Neural cell (in vitro differentiated cells): ENCODE results near the gene ZDHHC17. TPM values are rescaled to one million over a fixed set of nuclear protein-coding genes. Genes with fewer than 3 reads are reported as not detected.

Source experiments
- H2AFZ ChIP-seq: fragments of 200-600, 300-800 bp; sonication (generic), shearing (Covaris generic); 2 replicates; pipeline ENCODE4 v1.6.0; 2014; ENCODE audit warnings: low read depth, mild to moderate bottlenecking, antibody characterized with exemption, low read length, moderate library complexity
- H3F3A ChIP-seq: fragments of 200-600 bp; shearing (Covaris generic); 2 replicates; pipeline ENCODE4 v1.6.1; 2016; ENCODE audit warnings: mild to moderate bottlenecking, moderate library complexity, mixed read lengths, antibody characterized with exemption, low read length; ENCODE audit not compliant: insufficient read depth, poor library complexity, severe bottlenecking
- H3K27ac ChIP-seq: fragments of 200-600, 300-800 bp; sonication (generic), shearing (Covaris generic); 2 replicates; pipeline ENCODE4 v1.5.1; 2014; ENCODE audit warnings: mild to moderate bottlenecking, low read length, moderate library complexity
- H3K27me3 ChIP-seq: fragments of 300-800, 200-600 bp; sonication (generic), shearing (Covaris generic); 2 replicates; pipeline ENCODE4 v1.6.0; 2014; ENCODE audit warnings: mild to moderate bottlenecking, low read depth, low read length, moderate library complexity; ENCODE audit not compliant: insufficient read depth
- H3K36me3 ChIP-seq: fragments of 300-800, 200-600 bp; sonication (generic), shearing (Covaris generic); 2 replicates; pipeline ENCODE4 v1.5.1; 2014; ENCODE audit warnings: mild to moderate bottlenecking, antibody characterized with exemption, low read length, moderate library complexity; ENCODE audit not compliant: insufficient read depth
- H3K4me2 ChIP-seq: fragments of 300-800, 200-600 bp; sonication (generic), shearing (Covaris generic); 2 replicates; pipeline ENCODE4 v1.6.0; 2014; ENCODE audit warnings: mild to moderate bottlenecking, low read length
- H3K4me3 ChIP-seq: fragments of 300-800, 200-600 bp; sonication (generic), shearing (Covaris generic); 2 replicates; pipeline ENCODE4 v1.5.1; 2014; ENCODE audit warnings: mild to moderate bottlenecking, low read length, moderate library complexity
- H3K79me2 ChIP-seq: fragments of 200-600 bp; shearing (Covaris generic); replicated peaks from 2 replicates; pipeline ENCODE4 v1.6.0; 2014; ENCODE audit warnings: mild to moderate bottlenecking, low read length, moderate library complexity; ENCODE audit not compliant: insufficient read depth
- H3K9ac ChIP-seq: fragments of 300-800, 200-600 bp; sonication (generic), shearing (Covaris generic); 2 replicates; pipeline ENCODE4 v1.6.1; 2016; ENCODE audit warnings: mild to moderate bottlenecking, low read length, mixed read lengths
- H3K9me2 ChIP-seq: fragments of 200-600 bp; shearing (Covaris generic); 2 replicates; pipeline ENCODE4 v1.6.1; 2016; ENCODE audit warnings: mild to moderate bottlenecking, low read length, mixed read lengths; ENCODE audit not compliant: insufficient read depth
- H3K9me3 ChIP-seq: fragments of 200-600, 300-800 bp; sonication (generic), shearing (Covaris generic); 2 replicates; pipeline ENCODE4 v1.6.1; 2016; ENCODE audit warnings: mild to moderate bottlenecking, mixed run types, low read length, moderate library complexity, mixed read lengths
- H4K20me1 ChIP-seq: fragments of 200-600 bp; shearing (Covaris generic); 2 replicates; pipeline ENCODE4 v1.6.1; 2016; ENCODE audit warnings: mild to moderate bottlenecking, mixed run types; ENCODE audit not compliant: insufficient read depth
- CTCF ChIP-seq: fragments of 450-650 bp; IDR thresholded peaks from 2 replicates; pipeline ENCODE4 v1.5.1; 2014; ENCODE audit warnings: antibody characterized with exemption, mild to moderate bottlenecking, moderate library complexity; ENCODE audit not compliant: poor library complexity, severe bottlenecking
- EP300 ChIP-seq: fragments of 450-650 bp; conservative IDR thresholded peaks from 2 replicates; pipeline ENCODE4 v1.6.1; 2014; ENCODE audit warnings: antibody characterized with exemption, mild to moderate bottlenecking, moderate library complexity; ENCODE audit not compliant: poor library complexity, severe bottlenecking
- EZH2 ChIP-seq: fragments of 200-600, 300-800 bp; shearing (Covaris generic), sonication (generic); IDR thresholded peaks from 2 replicates; pipeline ENCODE4 v1.6.1; 2014; ENCODE audit warnings: antibody characterized with exemption, low read length, borderline replicate concordance, mild to moderate bottlenecking; ENCODE audit not compliant: insufficient read depth, poor library complexity, severe bottlenecking
- MXI1 ChIP-seq: fragments of 450-650 bp; conservative IDR thresholded peaks from 2 replicates; pipeline ENCODE4 v1.6.1; 2014; ENCODE audit warnings: antibody characterized with exemption, mild to moderate bottlenecking; ENCODE audit not compliant: poor library complexity, severe bottlenecking
- POLR2AphosphoS5 ChIP-seq: IDR thresholded peaks from 2 replicates; pipeline ENCODE4 v1.6.1; 2012
- RAD21 ChIP-seq: fragments of 450-650 bp; conservative IDR thresholded peaks from 2 replicates; pipeline ENCODE4 v1.6.1; 2014; ENCODE audit warnings: antibody characterized with exemption, mild to moderate bottlenecking, moderate library complexity
- REST ChIP-seq: IDR thresholded peaks from 2 replicates; pipeline ENCODE4 v1.6.1; 2012; ENCODE audit warnings: borderline replicate concordance
- SMC3 ChIP-seq: fragments of 450-650 bp; conservative IDR thresholded peaks from 2 replicates; pipeline ENCODE4 v1.6.1; 2014; ENCODE audit warnings: antibody characterized with exemption, mild to moderate bottlenecking, moderate library complexity; ENCODE audit not compliant: poor library complexity
- TAF1 ChIP-seq: IDR thresholded peaks from 2 replicates; pipeline ENCODE4 v1.6.1; 2012; ENCODE audit warnings: low read depth
- polyA minus RNA-seq: library from RNA; depleted of rRNA, polyadenylated mRNA; stranded (reverse); fragments of >200 nt; gene quantifications from 2 replicates; pipeline ENCODE4 v1.2.3, GENCODE V29; 2014
- polyA plus RNA-seq: library from polyadenylated mRNA; depleted of rRNA; stranded (reverse); fragments of >200 nt; gene quantifications from 2 replicates; pipeline ENCODE4 v1.2.3, GENCODE V29; 2014

Gene ZDHHC17
- polyA plus RNA-seq (173 and 217 TPM in 2 replicates), polyA minus RNA-seq (221 and 224 TPM in 2 replicates)

GRCh38 chr12:76763746-76764675, at the start of gene ZDHHC17:
TSS of gene ZDHHC17 (plus strand) at chr12:76764115. CDS start at chr12:76764237, 122 bp downstream.
- Histone ChIP-seq H3K36me3 (no peaks in the 10 kb centered on the region), H3K9me3 (no peaks in the 10 kb centered on the region), H4K20me1 (no peaks in the 10 kb centered on the region), H3K9me2 (no peaks in the 10 kb centered on the region), H3K4me2 (peak within 1 kb of the TSS; percentile 90), H3F3A (peaks cover 6% of the 10 kb centered on the region), H3K4me3 (peak within 1 kb of the TSS; percentile 94), H3K27ac (peak within 1 kb of the TSS; percentile 98), H3K9ac (peak within 1 kb of the TSS; percentile 99), H3K79me2 (peaks cover 45% of the 10 kb centered on the region), H3K27me3 (no peaks in the 10 kb centered on the region), H2AFZ (peak within 1 kb of the TSS; percentile 98)
- no peak for TF ChIP-seq EZH2
- TF ChIP-seq EP300, result peak; percentile 46
- no peak for TF ChIP-seq SMC3
- peak; percentile 83 for TF ChIP-seq REST
- TF ChIP-seq CTCF, result no peak
- peak; percentile 92 for TF ChIP-seq TAF1
- TF ChIP-seq POLR2AphosphoS5, result peak; percentile 91
- TF ChIP-seq RAD21, result peak; percentile 43
- TF ChIP-seq MXI1, result peak; percentile 53

- Histone ChIP-seq H3K9me2 (no peaks in the 10 kb centered on the region), H3K79me2 (no peaks in the 10 kb centered on the region), H3K9me3 (no peaks in the 10 kb centered on the region), H3K27ac (no peak overlapping the region), H4K20me1 (no peaks in the 10 kb centered on the region), H2AFZ (no peak overlapping the region), H3K36me3 (no peaks in the 10 kb centered on the region), H3K4me2 (no peak overlapping the region), H3K27me3 (no peaks in the 10 kb centered on the region), H3F3A (no peaks in the 10 kb centered on the region), H3K9ac (no peak overlapping the region), H3K4me3 (no peak overlapping the region)
- TF ChIP-seq TAF1 (no peak), EZH2 (no peak), MXI1 (no peak), POLR2AphosphoS5 (no peak), RAD21 (no peak)
Measured at GRCh38 chr12:76714415-76714814, 49.5 kb upstream of the ZDHHC17 start.
